DND-41 (cell line): ENCODE data around the gene REXO4.

Experiments used
- CTCF ChIP-seq: IDR thresholded peaks from 2 replicates; pipeline ENCODE4 v1.5.1; 2012; ENCODE audit warnings: borderline replicate concordance, low read length, moderate library complexity, mild to moderate bottlenecking; ENCODE audit not compliant: poor library complexity, severe bottlenecking; ENCODE audit errors: extremely low read depth
- EZH2 ChIP-seq: IDR thresholded peaks from 3 replicates; pipeline ENCODE4 v1.6.1; 2012; ENCODE audit warnings: borderline replicate concordance, low read depth, mild to moderate bottlenecking, moderate library complexity, low read length, inconsistent platforms; ENCODE audit not compliant: severe bottlenecking

- no peak for TF ChIP-seq CTCF
- no peak for TF ChIP-seq EZH2
Measured at GRCh38 chr9:133423216-133423615, 5.4 kb upstream of the REXO4 start.
